Hindlimb muscle (tissue), 1 donor: ENCODE results near the gene ITFG1. TPM values are rescaled to one million over a fixed set of nuclear protein-coding genes. Genes with fewer than 3 reads are reported as not detected.

Experiments used
- DNase-seq: peaks from one replicate; pipeline ENCODE4 v3.0.0-alpha.2; 2013
- polyA plus RNA-seq: library from polyadenylated mRNA; unstranded; fragments of 120-200 nt; gene quantifications from one replicate; pipeline ENCODE4 v1.2.1, GENCODE V29; 2013; ENCODE audit not compliant: insufficient read length

ITFG1 gene
- polyA plus RNA-seq, result 72.4 TPM

- DNase-seq, result peak; percentile 92
Observed at GRCh38 chr16:47460711-47461597, at the start of gene ITFG1, which contains the start of gene PHKB. Gene ITFG1, minus strand, starts transcription at chr16:47461063. Its CDS starts 18 bp downstream, at chr16:47461045. Gene PHKB, plus strand, starts transcription at chr16:47461331. Its CDS starts 20 bp downstream, at chr16:47461351.

GRCh38 chr16:47507701-47508100, 46.8 kb upstream of the ITFG1 start:
- DNase-seq, result no peak

GRCh38 chr16:47506800-47507199, 45.9 kb upstream of the ITFG1 start:
- no peak for DNase-seq

GRCh38 chr16:47504599-47504998, 43.7 kb upstream of the ITFG1 start:
- no peak for DNase-seq

GRCh38 chr16:47503936-47504335, 43.1 kb upstream of the ITFG1 start:
- DNase-seq, result no peak

- no peak for DNase-seq
Observed at GRCh38 chr16:47499700-47500264, 38.9 kb upstream of the ITFG1 start.

GRCh38 chr16:47499080-47499699, 38.3 kb upstream of the ITFG1 start:
- no peak for DNase-seq

GRCh38 chr16:47493381-47494337, 32.8 kb upstream of the ITFG1 start:
- DNase-seq, result no peak

- peak; percentile 23 for DNase-seq
Observed at GRCh38 chr16:47492428-47493377, 31.8 kb upstream of the ITFG1 start.

GRCh38 chr16:47492036-47492427, 31.2 kb upstream of the ITFG1 start:
- DNase-seq, result no peak

GRCh38 chr16:47490471-47490870, 29.6 kb upstream of the ITFG1 start:
- no peak for DNase-seq

GRCh38 chr16:47488051-47488450, 27.2 kb upstream of the ITFG1 start:
- DNase-seq, result no peak

GRCh38 chr16:47486856-47487255, 26.0 kb upstream of the ITFG1 start:
- DNase-seq, result no peak

- DNase-seq, result no peak
Observed at GRCh38 chr16:47483616-47484015, 22.8 kb upstream of the ITFG1 start.

- DNase-seq, result no peak
Observed at GRCh38 chr16:47481698-47482374, 21.0 kb upstream of the ITFG1 start.

- no peak for DNase-seq
Observed at GRCh38 chr16:47480410-47480809, 19.5 kb upstream of the ITFG1 start.

GRCh38 chr16:47477679-47478078, 16.8 kb upstream of the ITFG1 start:
- DNase-seq, result no peak

- no peak for DNase-seq
Observed at GRCh38 chr16:47476654-47477345, 15.9 kb upstream of the ITFG1 start.

- DNase-seq, result no peak
Observed at GRCh38 chr16:47475786-47476185, 14.9 kb upstream of the ITFG1 start.

GRCh38 chr16:47473792-47474191, 12.9 kb upstream of the ITFG1 start:
- no peak for DNase-seq
